Measurements from ENCODE around the gene UBE2H.
"Not testable (repeated sequence)": the region's sequence is repeated elsewhere in the genome, so short reads cannot be mapped to it uniquely, and the experiment has no call there.

UBE2H gene

DNA sequence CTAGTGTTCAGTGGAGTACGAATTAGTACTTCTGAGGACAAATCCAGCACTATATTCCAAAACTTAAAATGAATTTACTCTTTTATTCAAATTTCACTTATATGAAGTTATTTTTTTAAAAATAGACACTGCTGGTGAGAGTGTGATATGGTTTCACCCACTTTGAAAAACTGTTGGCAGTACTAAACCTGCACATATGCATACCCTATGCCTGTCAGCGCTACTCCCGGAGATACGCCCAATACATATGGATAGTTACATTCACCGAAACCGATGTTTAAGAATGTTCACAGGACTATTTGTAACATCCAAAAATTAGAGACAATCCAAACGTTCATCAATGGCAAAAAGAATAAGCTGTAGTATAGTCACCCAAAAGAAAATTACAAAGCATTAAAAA is 69.6 kb downstream of the UBE2H start:
- no peak overlapping the region for H3K4me3 ChIP-seq (ENCODE audit: low read depth, low read length)
- DNase-seq (ENCODE audit: low read depth) = no peak

DNA sequence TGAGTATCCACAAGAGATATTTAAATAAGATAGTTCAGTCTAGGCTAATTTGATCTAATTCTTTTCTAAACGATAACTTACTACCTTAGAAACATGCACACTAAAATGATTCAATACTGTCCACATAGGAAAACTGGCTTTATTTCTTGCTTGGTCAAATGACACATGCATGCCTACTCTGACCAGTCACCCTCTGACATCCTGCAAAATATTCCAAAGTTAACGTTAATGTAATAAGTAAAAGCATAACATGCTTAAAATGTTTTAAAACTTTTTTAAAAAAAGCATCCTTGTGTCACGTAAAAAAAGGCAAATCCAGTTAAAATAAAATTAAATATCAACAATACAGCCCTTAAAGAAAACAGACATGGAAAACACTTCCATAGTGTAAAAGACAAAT is 70.2 kb downstream of the UBE2H start:
- DNase-seq (ENCODE audit: low read depth) = no peak
- H3K4me3 ChIP-seq (ENCODE audit: low read depth, low read length) = no peak overlapping the region

DNA sequence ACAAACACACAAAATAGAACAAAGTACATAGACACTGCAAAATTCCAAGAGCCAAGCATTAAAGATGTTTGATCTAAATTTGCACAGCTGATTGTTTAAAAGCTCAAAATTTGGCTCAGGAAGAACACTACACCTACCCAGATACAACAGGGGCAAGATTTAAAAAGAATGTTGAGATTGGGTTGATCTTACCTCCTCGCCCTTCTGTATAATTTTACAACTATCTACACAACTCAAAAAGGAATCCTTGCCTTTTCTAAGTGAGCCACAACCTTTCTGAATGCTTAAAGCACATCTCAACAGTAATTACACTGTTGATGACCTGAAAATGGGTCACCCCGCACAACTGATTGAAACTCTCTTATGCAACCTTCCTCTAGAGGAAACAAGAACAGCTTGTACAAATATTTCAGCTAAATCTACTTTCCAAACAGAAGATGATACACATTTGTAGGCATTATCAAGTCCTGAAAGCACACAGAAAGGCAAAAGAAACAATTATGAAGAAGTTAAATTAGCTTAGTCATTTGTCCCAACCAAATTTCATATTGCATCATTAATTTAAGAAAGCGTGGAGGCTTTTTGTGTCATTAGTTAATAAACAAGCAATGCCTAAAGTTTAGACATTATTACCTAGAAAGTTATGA is 75.5 kb downstream of the UBE2H start:
- H3K4me3 ChIP-seq (ENCODE audit: low read depth, low read length) = no peak overlapping the region
- no peak for DNase-seq (ENCODE audit: low read depth)

GRCh38 chr7:129875745-129876411 is 76.9 kb downstream of the UBE2H start:
- no peak for DNase-seq (ENCODE audit: low read depth)
- no peak overlapping the region for H3K4me3 ChIP-seq (ENCODE audit: low read depth, low read length)

DNA sequence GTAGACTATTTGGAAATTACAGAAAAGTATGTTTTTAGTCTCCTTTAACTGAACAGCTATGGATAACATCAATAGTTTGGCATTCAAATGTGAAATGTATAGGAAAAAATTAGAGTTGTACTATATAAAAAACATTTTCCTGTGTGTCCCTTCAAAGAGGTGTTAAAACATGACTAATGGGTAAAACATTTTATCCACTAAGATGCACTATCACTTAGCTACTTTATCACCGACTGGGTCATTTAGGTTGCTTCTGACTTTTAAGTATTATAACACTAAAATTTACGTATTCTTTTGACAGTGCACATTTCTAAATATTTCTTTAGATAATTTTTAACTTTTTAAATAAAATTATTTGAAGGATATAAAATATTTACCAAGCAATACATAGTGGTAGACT is 77.6 kb downstream of the UBE2H start:
- H3K4me3 ChIP-seq (ENCODE audit: low read depth, low read length) = no peak overlapping the region
- no peak for DNase-seq (ENCODE audit: low read depth)

DNA sequence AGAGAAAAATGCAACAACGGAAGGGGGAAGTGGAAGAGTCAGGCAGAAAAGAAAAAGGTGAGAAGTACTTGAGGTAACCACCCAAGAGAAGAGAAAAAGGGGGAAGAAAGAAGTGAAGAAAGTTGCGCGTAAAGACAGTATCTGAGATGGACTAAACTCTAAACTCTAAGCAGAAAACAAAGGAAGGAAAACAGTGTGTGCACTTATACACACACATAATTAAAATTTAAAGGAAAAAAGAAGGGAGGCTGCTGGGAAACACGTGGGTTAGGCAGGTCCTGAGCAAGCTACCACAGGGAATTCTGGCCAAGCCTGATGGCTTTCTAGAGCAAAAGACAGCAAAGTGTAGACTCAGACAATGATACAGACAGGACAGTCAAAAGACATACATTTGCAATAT is 78.0 kb downstream of the UBE2H start:
- no peak for DNase-seq (ENCODE audit: low read depth)

GRCh38 chr7:129872054-129872453 is 80.7 kb downstream of the UBE2H start:
- no peak for DNase-seq (ENCODE audit: low read depth)
- no peak overlapping the region for H3K4me3 ChIP-seq (ENCODE audit: low read depth, low read length)

More for the DNA sequence above, 78.0 kb downstream of the UBE2H start:
- no peak overlapping the region for H3K4me3 ChIP-seq (ENCODE audit: low read depth, low read length)

GRCh38 chr7:129870668-129871067 is 82.1 kb downstream of the UBE2H start:
- H3K4me3 ChIP-seq (ENCODE audit: low read depth, low read length) = no peak overlapping the region
- no peak for DNase-seq (ENCODE audit: low read depth)

- DNase-seq (ENCODE audit: low read depth) = no peak
- no peak overlapping the region for H3K4me3 ChIP-seq (ENCODE audit: low read depth, low read length)
These were observed 86.5 kb downstream of the UBE2H start for GRCh38 chr7:129866251-129866650.

GRCh38 chr7:129865925-129866201 is 86.9 kb downstream of the UBE2H start:
- DNase-seq (ENCODE audit: low read depth) = no peak
- no peak overlapping the region for H3K4me3 ChIP-seq (ENCODE audit: low read depth, low read length)

- no peak overlapping the region for H3K4me3 ChIP-seq (ENCODE audit: low read depth, low read length)
- no peak for DNase-seq (ENCODE audit: low read depth)
These were observed 87.5 kb downstream of the UBE2H start for GRCh38 chr7:129865093-129865924.

DNA sequence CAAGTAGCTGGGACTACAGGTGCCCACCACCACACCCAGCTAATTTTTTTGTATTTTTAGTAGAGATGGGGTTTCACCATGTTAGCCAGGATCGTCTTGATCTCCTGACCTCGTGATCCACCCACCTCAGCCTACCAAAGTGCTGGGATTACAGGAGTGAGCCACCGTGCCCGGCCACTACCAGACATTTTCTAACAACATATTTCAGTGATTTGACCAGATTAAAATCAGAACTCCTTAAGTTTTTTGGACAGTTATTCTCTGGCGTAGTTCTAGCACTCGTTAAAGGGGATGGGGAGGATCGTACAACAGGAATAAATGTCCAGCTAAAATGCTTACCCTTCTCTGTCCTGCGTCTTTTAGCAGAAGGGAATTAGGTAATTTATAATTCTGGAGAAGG is 88.1 kb downstream of the UBE2H start:
- not testable (repeated sequence) for DNase-seq (ENCODE audit: low read depth)

GRCh38 chr7:129864042-129864441 is 88.7 kb downstream of the UBE2H start:
- H3K4me3 ChIP-seq (ENCODE audit: low read depth, low read length) = no peak overlapping the region
- no peak for DNase-seq (ENCODE audit: low read depth)

More for the DNA sequence above, 88.1 kb downstream of the UBE2H start:
- H3K4me3 ChIP-seq (ENCODE audit: low read depth, low read length) = not testable (repeated sequence)

- no peak overlapping the region for H3K4me3 ChIP-seq (ENCODE audit: low read depth, low read length)
- no peak for DNase-seq (ENCODE audit: low read depth)
These were observed 90.1 kb downstream of the UBE2H start for GRCh38 chr7:129862682-129863081.

- not testable (repeated sequence) for H3K4me3 ChIP-seq (ENCODE audit: low read depth, low read length); DNase-seq (ENCODE audit: low read depth)
These were observed 92.0 kb downstream of the UBE2H start for GRCh38 chr7:129860784-129861183.

- no peak for DNase-seq (ENCODE audit: low read depth)
- no peak overlapping the region for H3K4me3 ChIP-seq (ENCODE audit: low read depth, low read length)
These were observed 93.6 kb downstream of the UBE2H start for GRCh38 chr7:129859183-129859582.

GRCh38 chr7:129858490-129858889 is 94.3 kb downstream of the UBE2H start:
- no peak overlapping the region for H3K4me3 ChIP-seq (ENCODE audit: low read depth, low read length)
- DNase-seq (ENCODE audit: low read depth) = no peak

DNA sequence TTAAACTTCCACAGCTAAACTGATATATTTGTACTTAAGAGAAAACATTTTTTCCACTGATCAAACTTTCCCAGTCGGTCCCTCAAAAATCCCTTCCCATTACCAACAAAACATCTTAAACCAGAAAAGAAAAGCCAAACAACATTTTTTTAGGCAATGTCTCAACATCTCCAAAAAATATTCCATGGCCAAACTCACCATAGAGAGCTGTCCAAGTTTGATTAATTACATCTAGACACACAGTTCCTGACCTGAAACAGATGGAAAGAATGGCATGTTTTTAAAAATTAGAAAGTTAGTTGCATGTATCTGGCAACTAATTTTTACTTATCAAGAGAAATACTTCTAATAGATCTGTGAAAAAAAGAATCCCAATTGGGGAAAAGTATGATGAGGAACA is 95.4 kb downstream of the UBE2H start:
- no peak overlapping the region for H3K4me3 ChIP-seq (ENCODE audit: low read depth, low read length)
- DNase-seq (ENCODE audit: low read depth) = no peak

DNA sequence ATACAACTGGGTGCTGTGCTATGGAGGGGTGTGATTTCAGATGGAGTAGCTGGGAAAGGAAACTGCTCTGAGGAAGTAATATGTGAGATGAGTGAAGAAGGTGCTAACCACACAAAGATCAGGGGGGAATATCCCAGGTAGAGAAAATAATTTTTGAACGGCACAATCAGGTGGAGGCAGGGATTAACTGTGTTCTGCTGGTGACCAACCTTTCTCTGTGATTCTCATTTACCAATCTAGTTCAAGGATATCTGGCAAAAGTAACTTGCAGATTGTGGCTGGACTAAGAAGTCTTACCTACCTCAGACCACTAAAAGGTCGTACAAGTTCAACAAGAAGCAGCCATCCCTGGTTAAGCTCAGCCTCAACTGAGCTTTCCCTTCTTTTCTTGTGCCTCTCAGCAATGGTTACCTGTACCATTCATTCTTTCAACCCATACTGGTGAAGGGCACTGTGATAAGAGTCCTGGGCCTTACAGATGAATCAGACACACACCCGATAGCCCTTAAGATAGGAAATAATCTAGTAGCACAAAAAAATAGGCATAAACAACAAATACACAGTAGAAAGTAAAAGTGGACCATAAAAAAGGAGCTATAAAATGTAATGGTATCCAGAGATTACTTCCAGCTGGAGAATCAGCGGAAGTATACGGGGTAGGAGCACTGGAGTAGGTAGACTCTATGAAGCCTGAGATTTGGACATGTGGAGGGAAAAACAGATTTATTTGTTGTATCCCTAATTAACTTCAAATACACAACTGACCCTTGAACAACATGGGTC is 96.6 kb downstream of the UBE2H start:
- no peak overlapping the region for H3K4me3 ChIP-seq (ENCODE audit: low read depth, low read length)
- DNase-seq (ENCODE audit: low read depth) = no peak

GRCh38 chr7:129855234-129855673 is 97.5 kb downstream of the UBE2H start:
- peak; percentile 85 for DNase-seq (ENCODE audit: low read depth)
- H3K4me3 ChIP-seq (ENCODE audit: low read depth, low read length) = no peak overlapping the region

Measured in skeletal muscle cell (primary cell).